ENCODE measurements around the gene SLC25A14. TPM values are rescaled to one million over a fixed set of nuclear protein-coding genes. Genes with fewer than 3 reads are reported as not detected.
"Not testable (repeated sequence)": the region's sequence is repeated elsewhere in the genome, so short reads cannot be mapped to it uniquely, and the experiment has no call there.

SLC25A14 gene
- polyA plus RNA-seq, 1 donor from 2014 or later, result 150 TPM

GRCh38 chrX:130347321-130347720 is 7.6 kb downstream of the SLC25A14 start:
- H3K4me3 ChIP-seq (ENCODE audit: low read length), result no peak overlapping the region
- TF ChIP-seq MXI1 (conservative IDR thresholded peaks at IDR 0.05; ENCODE audit: poor library complexity, severe bottlenecking) (no peak), CTCF (IDR thresholded peaks at IDR 0.05; ENCODE audit: poor library complexity, severe bottlenecking) (no peak), EZH2 (IDR thresholded peaks at IDR 0.05; ENCODE audit: borderline replicate concordance, insufficient read depth, low read length, poor library complexity, severe bottlenecking) (no peak)
- H3K9me3 ChIP-seq (ENCODE audit: low read length), result no peaks in the 10 kb centered on the region
- H3K36me3 ChIP-seq (ENCODE audit: insufficient read depth, low read length), result no peaks in the 10 kb centered on the region
- no peak overlapping the region for H2AFZ ChIP-seq (ENCODE audit: low read depth, low read length)
- H3K9me2 ChIP-seq (ENCODE audit: insufficient read depth, low read length), result no peaks in the 10 kb centered on the region
- no peaks in the 10 kb centered on the region for H3F3A ChIP-seq (ENCODE audit: insufficient read depth, low read length, poor library complexity, severe bottlenecking)
- H3K79me2 ChIP-seq (replicated peaks; ENCODE audit: insufficient read depth, low read length), result no peaks in the 10 kb centered on the region
- no peak overlapping the region for H3K4me2 ChIP-seq (ENCODE audit: low read length)
- H4K20me1 ChIP-seq (ENCODE audit: insufficient read depth), result no peaks in the 10 kb centered on the region
- H3K27me3 ChIP-seq (ENCODE audit: insufficient read depth, low read depth, low read length), result no peaks in the 10 kb centered on the region
- H3K27ac ChIP-seq (ENCODE audit: low read length), result no peak overlapping the region
- H3K9ac ChIP-seq (ENCODE audit: low read length), result no peak overlapping the region

- Histone ChIP-seq H3K9me2 (ENCODE audit: insufficient read depth, low read length) (no peaks in the 10 kb centered on the region), H3K4me2 (ENCODE audit: low read length) (no peak overlapping the region), H3K79me2 (replicated peaks; ENCODE audit: insufficient read depth, low read length) (no peaks in the 10 kb centered on the region), H3K9me3 (ENCODE audit: low read length) (no peaks in the 10 kb centered on the region), H3K27me3 (ENCODE audit: insufficient read depth, low read depth, low read length) (no peaks in the 10 kb centered on the region), H2AFZ (ENCODE audit: low read depth, low read length) (no peak overlapping the region), H3K9ac (ENCODE audit: low read length) (no peak overlapping the region), H3K27ac (ENCODE audit: low read length) (no peak overlapping the region), H3K36me3 (ENCODE audit: insufficient read depth, low read length) (no peaks in the 10 kb centered on the region), H3K4me3 (ENCODE audit: low read length) (no peak overlapping the region), H4K20me1 (ENCODE audit: insufficient read depth) (no peaks in the 10 kb centered on the region), H3F3A (ENCODE audit: insufficient read depth, low read length, poor library complexity, severe bottlenecking) (no peaks in the 10 kb centered on the region)
- TF ChIP-seq EZH2 (IDR thresholded peaks at IDR 0.05; ENCODE audit: borderline replicate concordance, insufficient read depth, low read length, poor library complexity, severe bottlenecking) (no peak), SMC3 (conservative IDR thresholded peaks at IDR 0.05; ENCODE audit: poor library complexity) (no peak), EP300 (conservative IDR thresholded peaks at IDR 0.05; ENCODE audit: poor library complexity, severe bottlenecking) (no peak), RAD21 (conservative IDR thresholded peaks at IDR 0.05) (no peak), CTCF (IDR thresholded peaks at IDR 0.05; ENCODE audit: poor library complexity, severe bottlenecking) (no peak), POLR2AphosphoS5 (IDR thresholded peaks at IDR 0.05) (no peak), TAF1 (IDR thresholded peaks at IDR 0.05; ENCODE audit: low read depth) (no peak), REST (IDR thresholded peaks at IDR 0.05; ENCODE audit: borderline replicate concordance) (no peak), MXI1 (conservative IDR thresholded peaks at IDR 0.05; ENCODE audit: poor library complexity, severe bottlenecking) (no peak)
These were observed 11.8 kb downstream of the SLC25A14 start for GRCh38 chrX:130351567-130351966.

- H3K27ac ChIP-seq (ENCODE audit: low read length); H4K20me1 ChIP-seq (ENCODE audit: insufficient read depth); H2AFZ ChIP-seq (ENCODE audit: low read depth, low read length); H3K9me2 ChIP-seq (ENCODE audit: insufficient read depth, low read length); H3K4me3 ChIP-seq (ENCODE audit: low read length); H3K4me2 ChIP-seq (ENCODE audit: low read length); H3K79me2 ChIP-seq (replicated peaks; ENCODE audit: insufficient read depth, low read length); H3K9ac ChIP-seq (ENCODE audit: low read length); H3K27me3 ChIP-seq (ENCODE audit: insufficient read depth, low read depth, low read length); H3K9me3 ChIP-seq (ENCODE audit: low read length); H3K36me3 ChIP-seq (ENCODE audit: insufficient read depth, low read length); H3F3A ChIP-seq (ENCODE audit: insufficient read depth, low read length, poor library complexity, severe bottlenecking): not testable (repeated sequence)
These were observed 12.3 kb downstream of the SLC25A14 start for GRCh38 chrX:130352050-130352449.

All from neural cell (in vitro differentiated cells).